Measurements from ENCODE around the gene IGFL2.
"Not testable (repeated sequence)": the region's sequence is repeated elsewhere in the genome, so short reads cannot be mapped to it uniquely, and the experiment has no call there.

IGFL2 gene

DNA sequence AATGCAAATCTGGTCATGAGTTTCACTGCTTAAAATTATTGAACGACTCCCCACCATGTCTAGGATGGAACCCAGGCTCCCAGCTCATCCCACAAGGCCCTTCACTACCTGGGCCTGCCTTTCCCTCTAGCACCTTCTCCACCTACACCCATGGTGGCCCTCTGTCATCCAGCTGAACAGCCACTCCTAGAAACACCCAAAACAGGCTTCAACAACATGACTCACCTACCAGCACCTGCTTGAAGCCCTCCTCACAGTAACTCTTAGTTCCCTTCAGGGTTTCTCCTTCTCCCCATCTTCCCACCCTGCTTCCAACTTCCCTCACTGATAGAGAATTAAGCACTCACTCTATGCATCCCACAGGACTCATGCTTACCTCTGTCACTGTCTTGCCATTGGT is 6.6 kb upstream of the IGFL2 start:
- H3K4me3 ChIP-seq (ENCODE audit: low read depth, low read length), result no peak overlapping the region

DNA sequence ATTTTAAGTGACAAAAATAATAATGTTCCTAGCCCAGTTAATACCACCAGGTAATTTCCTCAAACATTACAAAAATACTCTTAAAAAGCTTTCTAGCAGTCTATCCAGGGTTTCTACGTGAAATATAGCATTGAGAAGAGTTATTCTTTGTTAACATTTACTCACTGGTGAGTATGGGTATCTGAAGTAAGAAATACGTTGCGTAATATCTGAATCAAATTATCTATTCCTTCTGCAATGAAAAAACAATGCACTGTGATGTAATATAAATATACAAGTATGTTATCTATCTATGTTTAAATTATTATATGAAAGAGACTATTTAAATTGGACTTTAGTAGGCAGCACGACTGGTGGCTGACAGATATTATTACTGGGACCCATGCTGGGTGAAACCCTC is 5.7 kb upstream of the IGFL2 start:
- no peak overlapping the region for H3K4me3 ChIP-seq (ENCODE audit: low read depth, low read length)

DNA sequence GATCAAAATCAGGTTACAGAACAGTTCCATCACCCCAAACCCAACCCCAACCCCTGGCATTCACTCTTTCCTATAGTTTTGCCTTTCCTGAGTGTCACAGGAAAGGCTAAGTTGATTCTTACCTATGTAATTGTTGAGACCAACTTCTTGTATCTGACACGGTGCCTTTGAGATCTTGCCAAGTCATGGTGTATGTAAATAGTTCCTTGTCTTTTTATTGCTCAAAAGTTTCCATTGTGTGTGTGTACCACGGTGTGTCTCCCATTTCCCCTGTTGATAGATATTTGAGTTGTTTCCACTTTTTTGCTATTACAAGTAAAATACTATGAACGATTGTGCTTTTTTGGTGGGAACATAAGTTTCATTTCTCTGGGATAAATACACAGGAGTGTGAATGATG is 3.3 kb upstream of the IGFL2 start:
- no peak overlapping the region for H3K4me3 ChIP-seq (ENCODE audit: low read depth, low read length)

DNA sequence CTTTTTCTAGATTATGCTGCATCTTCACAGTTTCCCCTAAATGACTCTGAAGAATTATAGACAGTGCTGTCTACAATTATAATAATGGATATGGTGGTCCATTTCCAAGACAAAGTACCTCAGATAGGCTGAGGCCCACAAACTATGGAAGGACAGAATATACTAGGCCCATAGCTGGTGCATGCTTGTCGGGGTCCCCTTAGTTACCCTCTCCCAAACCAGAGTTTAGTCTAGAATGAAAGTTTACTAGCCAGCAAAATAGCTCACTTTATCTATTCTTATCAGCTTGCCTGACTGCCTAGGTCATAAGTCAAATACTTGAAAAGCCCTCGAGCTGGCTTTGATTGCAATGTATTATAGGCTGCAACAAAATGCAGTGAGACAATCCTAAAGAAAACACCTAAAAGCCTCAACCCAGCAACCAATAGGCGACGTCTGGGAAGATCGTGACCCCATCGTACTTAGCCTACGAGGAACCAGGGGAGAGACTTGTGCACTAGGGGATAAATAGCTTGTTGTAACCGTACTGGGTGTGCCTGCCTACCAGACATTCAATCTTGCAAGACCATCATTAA is 785 bp upstream of the IGFL2 start:
- H3K4me3 ChIP-seq (ENCODE audit: low read depth, low read length), result no peak overlapping the region

DNA sequence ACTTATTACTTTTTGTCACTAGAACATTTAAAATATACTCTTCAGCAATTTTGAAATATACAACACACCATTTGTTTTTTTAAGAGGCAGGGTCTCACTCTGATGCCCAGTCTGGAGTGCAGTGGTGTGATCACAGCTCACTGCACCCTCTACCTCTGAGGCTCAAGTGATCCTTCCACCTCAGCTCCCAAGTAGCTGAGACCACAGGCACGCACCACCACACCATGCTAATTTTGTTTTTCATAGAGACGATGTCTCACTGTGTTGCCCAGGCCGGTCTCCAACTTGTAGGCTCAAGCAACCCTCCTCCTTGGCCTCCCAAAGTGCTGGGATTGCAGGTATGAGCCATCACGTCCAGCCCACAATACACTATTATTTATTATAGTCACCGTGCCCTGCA is 2.6 kb downstream of the IGFL2 start:
- H3K4me3 ChIP-seq (ENCODE audit: low read depth, low read length), result no peak overlapping the region

DNA sequence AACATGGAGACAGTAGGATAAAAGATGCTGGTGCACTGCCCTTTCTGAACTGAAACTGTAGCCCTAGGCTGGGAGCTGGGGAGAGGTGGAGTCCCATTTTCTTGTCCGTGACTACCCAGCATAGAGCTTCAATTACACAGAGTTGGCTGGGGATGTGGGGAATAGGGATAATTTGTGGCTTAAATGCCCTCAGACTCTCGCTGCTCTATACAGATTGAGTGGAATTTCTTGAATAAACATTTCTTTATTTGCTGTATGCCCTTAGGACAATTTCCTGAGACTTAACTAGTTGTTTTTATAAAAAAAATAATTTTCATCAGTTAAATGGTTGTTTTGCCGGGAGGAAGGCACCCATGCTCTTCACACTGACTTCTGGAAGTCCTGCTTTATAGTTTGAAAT is 7.2 kb downstream of the IGFL2 start:
- no peak overlapping the region for H3K4me3 ChIP-seq (ENCODE audit: low read depth, low read length)

DNA sequence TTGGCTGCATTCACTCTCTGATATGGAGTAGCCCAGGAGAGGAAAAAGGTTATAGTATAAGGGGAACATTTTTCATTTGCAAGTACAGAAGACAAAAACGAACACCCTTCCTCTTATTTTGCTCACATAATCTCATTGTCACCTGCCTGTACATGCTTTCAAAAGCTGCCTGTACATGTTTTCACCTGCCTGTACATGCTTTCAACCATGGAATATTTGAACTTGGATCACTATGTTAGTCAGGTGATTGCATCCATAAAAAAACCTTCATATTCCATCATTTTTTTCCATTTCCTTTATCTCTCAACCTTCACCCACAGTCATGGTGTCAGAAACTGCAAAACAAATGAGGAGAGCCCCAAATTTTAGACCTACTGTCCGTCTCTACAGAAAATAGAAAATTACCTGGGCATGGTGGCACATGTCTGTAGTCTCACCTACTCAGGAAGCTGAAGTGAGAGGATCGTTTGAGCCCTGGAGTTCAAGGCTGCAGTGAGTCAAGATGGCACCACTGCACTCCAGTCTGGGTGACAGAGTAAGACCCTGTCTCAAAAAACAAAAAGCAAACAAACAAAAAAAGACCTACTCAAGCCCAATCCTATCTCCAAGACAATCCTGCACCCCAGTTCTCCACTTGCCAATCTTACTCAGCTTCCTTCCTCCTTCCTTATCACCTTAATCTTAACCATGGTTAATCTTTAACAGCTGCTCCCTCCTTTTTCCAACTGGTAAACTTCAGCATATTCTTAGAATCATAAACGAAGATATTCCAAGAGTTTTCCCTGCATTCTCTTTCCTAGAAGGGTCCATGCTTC is 11.6 kb downstream of the IGFL2 start:
- H3K4me3 ChIP-seq (ENCODE audit: low read depth, low read length), result no peak overlapping the region

DNA sequence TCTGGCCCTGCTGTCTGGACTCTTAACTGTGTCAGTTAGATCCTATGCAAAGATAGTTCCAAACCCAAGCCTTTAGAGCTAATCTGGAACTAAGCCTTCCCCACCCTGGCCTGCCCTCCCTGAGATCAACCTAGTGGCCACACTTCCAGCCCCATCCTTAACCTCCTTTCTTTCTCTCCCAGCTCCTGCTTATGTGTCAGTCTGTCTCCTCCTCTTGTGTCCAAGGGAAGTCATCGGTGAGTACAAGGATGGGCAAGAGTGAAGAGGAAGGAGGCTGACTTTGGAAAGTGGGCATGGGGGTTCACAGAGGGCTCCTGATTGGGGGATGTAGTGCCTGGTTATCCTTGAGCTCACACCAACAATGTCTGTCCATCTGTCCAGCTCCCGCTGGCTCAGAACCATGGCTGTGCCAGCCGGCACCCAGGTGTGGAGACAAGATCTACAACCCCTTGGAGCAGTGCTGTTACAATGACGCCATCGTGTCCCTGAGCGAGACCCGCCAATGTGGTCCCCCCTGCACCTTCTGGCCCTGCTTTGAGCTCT is 12.3 kb downstream of the IGFL2 start:
- H3K4me3 ChIP-seq (ENCODE audit: low read depth, low read length), result no peak overlapping the region

DNA sequence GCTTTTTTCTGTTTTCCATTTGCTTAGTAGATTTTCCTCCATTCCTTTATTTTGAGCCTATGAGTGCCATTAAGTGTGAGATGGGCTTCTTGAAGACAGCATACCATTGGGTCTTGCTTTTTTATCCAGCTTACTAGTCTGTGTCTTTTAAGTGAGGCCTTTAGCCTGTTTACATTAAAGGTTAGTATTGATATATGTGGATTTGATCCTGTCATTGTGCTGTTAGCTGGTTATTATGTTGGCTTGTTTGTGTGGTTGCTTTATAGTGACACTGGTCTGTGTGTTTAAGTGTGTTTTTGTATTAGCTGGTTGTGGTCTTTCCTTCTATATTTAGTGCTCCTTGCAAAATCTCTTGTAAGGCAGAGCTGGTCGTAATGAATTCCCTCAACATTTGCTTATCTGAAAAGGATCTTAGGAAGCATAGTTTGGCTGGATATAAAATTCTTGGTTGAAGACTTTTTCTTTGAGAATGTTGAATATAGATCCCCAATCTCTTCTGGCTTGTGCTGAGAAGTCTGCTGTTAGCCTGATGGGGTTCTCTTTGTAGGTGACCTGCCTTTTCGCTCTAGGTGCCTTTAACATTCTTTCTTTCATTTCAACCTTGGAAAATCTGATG is 13.7 kb downstream of the IGFL2 start:
- H3K4me3 ChIP-seq (ENCODE audit: low read depth, low read length), result not testable (repeated sequence)

DNA sequence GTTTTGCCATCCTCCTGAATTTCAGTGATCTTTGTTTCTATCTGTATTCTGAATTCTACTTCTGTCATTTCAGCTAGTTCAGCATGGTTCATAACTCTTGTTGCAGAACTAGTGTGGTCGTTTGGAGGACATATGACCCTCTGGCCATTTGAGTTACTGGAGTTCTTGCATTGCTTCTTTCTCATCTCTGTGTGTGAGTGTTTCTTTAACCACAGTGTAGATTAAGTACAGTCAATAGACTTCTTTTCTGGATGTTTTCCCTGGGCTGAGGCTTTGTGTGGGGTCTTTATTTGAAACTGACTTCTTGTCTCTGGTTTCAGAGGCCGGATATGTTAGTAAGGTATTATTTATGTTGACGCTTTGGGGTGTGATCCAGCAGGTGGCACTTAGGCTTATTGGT is 14.7 kb downstream of the IGFL2 start:
- no peak overlapping the region for H3K4me3 ChIP-seq (ENCODE audit: low read depth, low read length)

DNA sequence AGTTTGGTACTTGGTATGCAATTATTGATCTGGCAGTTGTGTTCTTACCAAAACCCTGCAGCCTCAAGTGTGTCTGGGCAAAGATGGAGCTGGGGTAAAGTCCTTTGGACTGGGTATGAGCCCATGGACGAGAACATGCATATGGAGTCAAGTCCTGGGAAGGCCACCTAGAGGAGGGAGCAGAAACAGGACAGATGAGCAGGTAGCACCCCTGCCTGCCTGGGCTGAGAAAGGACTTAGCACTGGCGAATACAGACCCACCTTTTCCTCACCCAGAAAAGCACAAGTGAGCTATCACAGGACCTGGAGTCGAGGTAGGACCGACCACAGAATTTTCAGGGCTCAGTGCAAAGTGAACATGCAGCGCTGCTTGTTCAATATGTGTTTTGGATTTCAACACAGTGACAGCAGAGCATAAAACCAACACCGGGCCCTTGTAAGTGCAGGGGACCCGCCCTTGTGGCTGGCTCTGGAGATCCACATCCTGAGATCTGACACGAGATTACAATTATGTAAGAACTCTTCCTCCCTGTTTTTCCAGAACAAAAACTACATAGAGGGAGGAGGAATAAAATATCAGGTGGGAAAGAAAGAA is 25.9 kb downstream of the IGFL2 start:
- H3K4me3 ChIP-seq (ENCODE audit: low read depth, low read length), result no peak overlapping the region

DNA sequence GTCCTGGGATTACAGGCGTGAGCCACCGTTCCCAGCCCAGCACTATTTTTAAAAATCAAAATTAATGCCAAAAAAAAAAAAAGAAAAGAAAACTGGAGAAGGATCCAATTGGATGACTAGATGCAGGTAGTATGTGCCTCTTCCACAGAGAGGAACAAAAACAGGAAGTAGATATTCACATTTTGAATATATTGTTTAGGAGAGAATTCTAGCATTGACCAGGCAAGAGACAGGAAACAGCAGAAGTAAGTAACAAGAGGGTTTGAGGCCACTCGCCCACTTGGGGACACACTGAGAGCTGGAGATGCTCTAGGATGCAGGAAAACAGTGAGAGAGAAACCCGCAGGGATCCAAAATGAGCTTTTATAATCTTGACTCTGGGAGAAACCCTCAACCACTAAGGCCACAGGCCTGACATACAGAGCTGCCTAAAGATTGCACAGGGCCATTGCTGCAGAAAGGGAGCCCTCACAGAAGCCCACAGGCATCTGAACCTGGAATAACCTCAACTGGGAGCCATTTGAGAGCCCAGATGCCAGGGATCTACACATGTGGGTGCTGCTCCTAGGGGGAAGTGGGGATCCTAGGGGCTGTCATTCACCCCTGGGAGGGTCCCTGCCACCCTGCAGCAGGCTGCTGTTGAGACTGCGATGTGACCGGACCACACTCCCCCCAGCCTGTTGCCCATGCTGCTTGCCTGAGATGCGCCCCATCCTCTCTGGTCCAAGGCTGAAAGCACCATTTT is 28.2 kb downstream of the IGFL2 start:
- no peak overlapping the region for H3K4me3 ChIP-seq (ENCODE audit: low read depth, low read length)

DNA sequence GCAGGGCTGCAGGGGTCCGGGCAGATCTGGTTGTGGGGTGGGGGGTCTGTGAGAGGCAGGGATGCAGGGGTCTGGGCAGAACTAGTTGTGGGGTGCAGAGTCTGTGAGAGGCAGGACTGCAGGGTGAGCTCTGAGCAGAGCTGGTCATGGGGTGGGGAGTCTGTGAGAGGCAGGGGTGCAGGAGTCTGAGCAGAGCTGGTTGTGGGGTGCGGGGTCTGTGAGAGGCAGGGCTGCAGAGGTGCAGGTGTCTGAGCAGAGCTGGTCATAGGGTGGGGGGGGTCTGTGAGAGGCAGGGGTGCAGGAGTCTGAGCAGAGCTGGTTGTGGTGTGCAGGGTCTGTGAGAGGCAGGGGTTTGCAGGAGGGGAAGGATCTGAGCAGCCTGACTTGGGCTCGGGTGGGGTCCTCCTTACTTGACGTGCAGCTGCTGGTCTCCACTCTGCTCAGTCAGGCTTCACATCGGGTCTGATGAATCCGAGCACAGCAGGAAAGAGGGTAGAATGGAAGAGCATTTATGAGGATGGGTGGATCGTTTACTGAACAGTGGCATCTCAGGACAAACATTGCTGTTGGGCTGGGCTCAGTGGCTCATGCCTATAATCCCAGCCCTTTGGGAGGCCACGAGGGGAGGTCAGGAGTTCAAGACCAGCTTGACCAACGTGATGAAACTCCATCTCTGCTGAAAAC is 31.2 kb downstream of the IGFL2 start:
- no peak overlapping the region for H3K4me3 ChIP-seq (ENCODE audit: low read depth, low read length)

DNA sequence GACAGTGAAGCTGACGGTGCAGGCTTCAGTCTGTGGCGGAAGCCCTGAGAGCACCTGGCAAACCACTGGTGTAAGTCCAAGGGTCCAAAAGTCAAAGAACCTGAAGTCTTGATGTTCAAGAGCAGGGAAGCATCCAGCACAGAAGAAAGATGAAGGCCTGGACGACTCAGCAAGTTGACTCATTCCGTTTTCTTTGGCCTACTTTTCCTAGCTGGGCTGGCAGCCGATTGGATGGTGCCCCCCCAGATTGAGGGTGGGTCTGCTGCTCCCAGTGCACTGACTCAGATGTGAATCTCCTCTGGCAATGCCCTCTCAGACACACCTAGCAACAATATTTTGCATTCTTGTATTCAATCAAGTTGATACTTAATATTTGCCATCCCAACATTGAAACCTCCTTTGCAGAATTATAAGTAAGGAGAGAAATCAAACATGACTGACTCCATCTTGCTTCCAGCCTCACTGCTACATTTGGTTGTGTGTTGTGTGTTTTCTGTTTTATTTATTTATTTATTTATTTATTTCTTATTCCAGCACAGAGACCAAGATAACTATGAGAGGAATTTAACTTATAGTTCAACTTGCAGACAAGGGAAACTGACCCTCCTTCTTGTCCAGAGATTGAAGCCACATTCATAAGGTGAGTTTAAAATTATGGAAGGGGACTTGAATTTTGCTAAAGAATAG is 32.8 kb downstream of the IGFL2 start:
- no peak overlapping the region for H3K4me3 ChIP-seq (ENCODE audit: low read depth, low read length)

DNA sequence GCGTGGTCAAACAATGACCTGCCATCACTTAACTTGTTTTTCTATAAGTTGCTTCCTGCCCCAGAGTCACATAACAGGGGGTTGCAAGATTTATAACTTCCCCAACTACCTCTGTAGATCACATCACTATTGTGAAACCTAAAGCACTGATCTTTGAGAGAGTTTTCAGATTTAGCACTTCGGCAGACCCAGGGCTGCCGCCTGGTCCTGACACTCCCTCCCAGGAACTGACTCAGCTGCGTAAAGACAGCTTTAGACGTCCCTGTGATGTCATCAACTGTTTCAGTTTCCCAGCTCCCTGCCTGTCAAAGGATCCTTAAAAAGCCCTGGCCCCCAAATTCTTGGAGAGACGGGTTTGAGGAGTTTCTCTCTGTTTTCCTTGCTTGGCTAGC is 33.3 kb downstream of the IGFL2 start:
- no peak overlapping the region for H3K4me3 ChIP-seq (ENCODE audit: low read depth, low read length)

DNA sequence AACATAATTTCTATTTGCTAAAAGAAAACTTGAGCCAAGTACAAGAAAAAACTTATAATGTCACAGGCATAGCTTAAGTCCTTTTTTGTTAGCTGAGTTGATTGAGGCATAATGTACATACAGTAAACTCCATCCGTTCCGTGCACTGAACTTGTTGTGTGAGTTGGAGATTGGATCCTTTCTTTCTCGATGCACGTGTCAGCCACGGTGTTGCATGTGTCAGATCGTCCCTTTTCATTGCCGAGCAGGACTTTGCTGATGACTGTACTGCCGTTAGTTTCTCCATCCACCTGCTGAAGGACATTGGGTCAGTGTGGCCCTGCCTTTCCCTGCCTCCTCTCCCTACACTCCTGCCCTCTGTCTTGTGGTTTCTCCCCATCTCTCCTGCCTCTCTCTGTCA is 34.4 kb downstream of the IGFL2 start:
- H3K4me3 ChIP-seq (ENCODE audit: low read depth, low read length), result no peak overlapping the region

DNA sequence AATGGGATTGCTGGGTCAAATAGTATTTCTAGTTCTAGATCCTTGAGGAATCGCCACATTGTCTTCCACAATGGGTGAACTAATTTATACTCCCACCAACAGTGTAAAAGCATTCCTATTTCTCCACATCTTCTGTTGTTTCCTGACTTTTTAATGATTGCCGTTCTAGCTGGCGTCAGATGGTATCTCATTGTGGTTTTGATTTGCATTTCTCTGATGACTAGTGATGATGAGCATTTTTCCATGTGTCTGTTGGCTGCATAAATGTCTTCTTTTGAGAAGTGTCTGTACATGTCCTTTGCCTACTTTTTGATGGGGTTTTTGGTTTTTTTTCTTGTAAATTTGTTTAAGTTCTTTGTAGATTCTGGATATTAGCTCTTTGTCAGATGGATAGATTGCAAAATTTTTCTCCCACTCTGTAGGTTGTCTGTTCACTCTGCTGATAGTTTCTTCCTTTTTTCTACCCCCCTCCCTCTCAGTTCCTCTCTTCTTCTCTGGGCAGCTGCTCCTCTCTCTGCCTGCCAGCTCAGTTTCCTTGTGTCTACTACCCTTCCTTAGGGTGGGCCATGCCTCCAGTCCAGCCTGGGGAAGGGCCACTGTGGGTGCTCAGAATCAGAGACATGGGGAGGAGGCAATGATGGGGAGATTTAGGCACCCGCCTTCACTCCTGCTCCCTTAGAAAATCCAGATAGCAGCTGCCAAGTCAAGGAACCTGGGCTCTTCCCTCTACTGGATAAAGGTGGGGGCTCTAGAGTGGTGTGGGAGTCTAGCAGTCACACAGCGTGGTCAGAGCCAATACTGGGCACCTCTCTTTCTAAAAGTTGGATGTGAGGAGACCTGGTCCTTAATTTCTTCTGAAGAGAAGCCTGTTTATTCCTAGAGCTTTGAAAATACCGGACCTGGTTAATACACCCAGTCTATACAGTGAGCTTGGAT is 37.0 kb downstream of the IGFL2 start:
- H3K4me3 ChIP-seq (ENCODE audit: low read depth, low read length), result not testable (repeated sequence)

DNA sequence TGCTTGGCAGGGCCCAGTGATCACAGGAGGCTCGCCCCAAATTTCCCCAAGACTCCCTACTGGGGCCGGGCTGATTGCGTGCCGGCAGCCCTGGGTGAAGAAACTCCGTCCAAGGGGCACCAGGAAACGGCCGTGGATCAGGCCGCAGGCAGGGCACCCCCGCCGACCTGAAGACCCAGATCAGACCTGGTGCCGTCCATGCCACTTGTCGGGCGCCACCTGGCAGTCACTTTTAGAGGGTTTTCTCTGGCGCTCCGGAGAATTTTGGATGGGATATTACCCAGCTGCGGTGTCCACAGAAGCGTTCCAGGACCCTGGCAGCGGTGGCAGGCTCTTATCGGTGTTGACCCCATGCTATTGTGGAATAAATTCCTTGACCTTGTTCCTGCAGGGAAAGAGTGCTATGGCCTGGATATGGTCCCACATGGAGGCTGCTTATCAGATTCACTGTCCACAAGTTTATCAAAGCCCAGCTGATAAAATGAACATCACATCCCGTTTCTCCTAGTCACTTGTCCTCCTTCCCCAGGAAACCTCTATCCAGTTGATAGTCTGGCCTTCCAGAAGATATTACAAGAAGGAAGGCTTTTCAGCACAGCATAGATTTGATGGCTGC is 38.2 kb downstream of the IGFL2 start:
- H3K4me3 ChIP-seq (ENCODE audit: low read depth, low read length), result no peak overlapping the region
